Mammary epithelial cell (primary cell): ENCODE data around the gene RPS6KA5.

ENCODE experiments used
- CTCF ChIP-seq, 2 donors: IDR thresholded peaks in 1 of 2; conservative IDR thresholded peaks in 1 of 2; 2 replicates each; pipeline ENCODE4 v1.5.1; 2011 to 2012; ENCODE audit warnings: inconsistent platforms in 2 of 2, low read length in 2 of 2, mild to moderate bottlenecking in 2 of 2, control low read depth in 1 of 2, low read depth in 1 of 2; ENCODE audit not compliant: insufficient read depth in 1 of 2; ENCODE audit errors: extremely low read depth in 1 of 2
- EZH2 ChIP-seq: IDR thresholded peaks from 2 replicates; pipeline ENCODE4 v1.6.1; 2012; ENCODE audit warnings: low read length, inconsistent platforms, borderline replicate concordance

GRCh38 chr14:90981636-90982035, 78.8 kb downstream of the RPS6KA5 start:
- TF ChIP-seq CTCF (conservative IDR thresholded peaks at IDR 0.05 in 1 of 2, IDR thresholded peaks at IDR 0.05 in 1 of 2; ENCODE audit: extremely low read depth in 1 of 2, insufficient read depth in 1 of 2, low read depth in 1 of 2, low read length in 2 of 2) (no peak), EZH2 (no peak)
